ENCODE results near the gene AOPEP. TPM values are rescaled to one million over a fixed set of nuclear protein-coding genes. Genes with fewer than 3 reads are reported as not detected.

The AOPEP gene
- total and polyA plus RNA-seq, 3 donors from 2014 or later, result 31.4 to 95.0 (median 80.4) TPM

DNA sequence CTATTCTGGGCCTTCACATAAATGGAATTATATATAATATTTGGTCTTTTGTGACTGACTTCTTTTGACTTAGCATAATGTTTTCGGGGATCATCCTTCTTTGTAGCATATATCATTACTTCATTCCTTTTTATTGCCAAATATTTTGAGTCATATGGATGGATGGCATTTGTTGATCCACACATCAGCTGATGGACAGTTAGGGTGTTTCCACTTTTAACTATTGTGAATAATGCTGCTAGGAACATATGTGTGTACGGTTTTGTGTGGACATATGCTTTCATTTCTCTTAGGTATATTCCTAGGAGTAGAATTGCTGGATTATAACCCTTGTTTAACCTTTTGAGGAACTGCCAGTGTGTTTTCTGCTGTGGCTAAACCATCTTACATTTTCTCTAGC, 341.4 kb downstream of the AOPEP start:
- TF ChIP-seq POLR2A (IDR thresholded peaks at IDR 0.05), result no peak
- TF ChIP-seq, protein P1, sequence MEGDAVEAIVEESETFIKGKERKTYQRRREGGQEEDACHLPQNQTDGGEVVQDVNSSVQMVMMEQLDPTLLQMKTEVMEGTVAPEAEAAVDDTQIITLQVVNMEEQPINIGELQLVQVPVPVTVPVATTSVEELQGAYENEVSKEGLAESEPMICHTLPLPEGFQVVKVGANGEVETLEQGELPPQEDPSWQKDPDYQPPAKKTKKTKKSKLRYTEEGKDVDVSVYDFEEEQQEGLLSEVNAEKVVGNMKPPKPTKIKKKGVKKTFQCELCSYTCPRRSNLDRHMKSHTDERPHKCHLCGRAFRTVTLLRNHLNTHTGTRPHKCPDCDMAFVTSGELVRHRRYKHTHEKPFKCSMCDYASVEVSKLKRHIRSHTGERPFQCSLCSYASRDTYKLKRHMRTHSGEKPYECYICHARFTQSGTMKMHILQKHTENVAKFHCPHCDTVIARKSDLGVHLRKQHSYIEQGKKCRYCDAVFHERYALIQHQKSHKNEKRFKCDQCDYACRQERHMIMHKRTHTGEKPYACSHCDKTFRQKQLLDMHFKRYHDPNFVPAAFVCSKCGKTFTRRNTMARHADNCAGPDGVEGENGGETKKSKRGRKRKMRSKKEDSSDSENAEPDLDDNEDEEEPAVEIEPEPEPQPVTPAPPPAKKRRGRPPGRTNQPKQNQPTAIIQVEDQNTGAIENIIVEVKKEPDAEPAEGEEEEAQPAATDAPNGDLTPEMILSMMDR (IDR thresholded peaks at IDR 0.05), result no peak
- no peaks in the 10 kb centered on the region for H3K27me3 ChIP-seq
- WGBS, 2 donors, result 45 to 48% methylated on average over 2 of the region's 2 CpGs
- DNase-seq, result no peak
- H3K4me1 ChIP-seq, result peaks cover 1% of the 10 kb centered on the region
- H3K9me3 ChIP-seq, result no peaks in the 10 kb centered on the region
- H3K36me3 ChIP-seq (ENCODE audit: low read depth, missing control alignments), result no peaks in the 10 kb centered on the region
- intact Hi-C loops (cut with DNase I; ENCODE audit: low total_unique reads), result no loop called here
- H3K27ac ChIP-seq, result no peak overlapping the region
- H3K4me3 ChIP-seq, result no peak overlapping the region

DNA sequence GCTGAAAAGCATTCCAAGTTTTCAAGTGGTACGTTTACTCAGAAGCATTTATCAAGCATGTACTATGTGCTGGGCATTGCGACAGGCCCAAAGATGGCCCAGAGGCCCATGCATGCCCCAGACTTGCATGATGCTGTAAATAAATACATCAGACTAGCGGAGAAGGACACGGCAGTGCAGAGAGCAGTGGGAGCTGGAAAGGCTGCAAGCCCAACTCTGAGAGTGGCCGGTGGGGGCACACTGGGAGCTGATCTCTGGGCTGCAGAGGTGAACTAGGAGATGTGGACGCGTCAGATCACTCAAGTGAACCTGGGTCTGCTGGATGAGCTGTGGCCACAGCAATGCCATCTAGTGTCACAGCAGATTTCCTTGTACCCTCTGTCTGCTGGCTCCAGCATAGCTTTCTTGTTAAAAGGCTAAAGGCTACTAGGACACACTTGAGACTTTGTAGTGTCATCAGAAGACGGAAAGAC, 344.1 kb downstream of the AOPEP start:
- H3K4me1 ChIP-seq, result no peaks in the 10 kb centered on the region

DNA sequence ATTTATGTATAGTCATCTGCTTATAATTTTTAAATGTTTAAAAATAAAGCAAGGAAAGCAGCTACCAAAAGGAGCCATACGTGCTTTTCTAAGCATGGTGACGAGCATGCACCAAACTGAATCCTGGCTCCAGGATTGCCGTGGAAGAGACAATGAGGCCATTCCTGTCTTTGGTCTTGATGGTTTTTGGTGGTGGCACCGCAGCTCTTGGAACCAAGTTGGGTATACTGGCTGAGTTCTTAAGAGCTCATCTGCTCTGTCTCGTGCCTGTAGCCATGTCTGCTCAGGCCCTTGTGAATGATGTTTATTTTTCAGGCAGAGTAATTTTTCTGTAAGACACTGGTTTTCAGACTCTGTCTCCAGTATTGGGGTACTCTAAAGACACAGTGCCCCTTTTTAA, 345.0 kb downstream of the AOPEP start:
- peak; percentile 0 for DNase-seq
- H3K4me3 ChIP-seq, result no peak overlapping the region
- no peaks in the 10 kb centered on the region for H3K27me3 ChIP-seq
- H3K27ac ChIP-seq, result no peak overlapping the region
- WGBS, 2 donors, result 91 to 98% methylated on average over 5 of the region's 5 CpGs
- no peaks in the 10 kb centered on the region for H3K36me3 ChIP-seq (ENCODE audit: low read depth, missing control alignments)
- intact Hi-C loops (cut with DNase I; ENCODE audit: low total_unique reads), result no loop called here
- TF ChIP-seq POLR2A (IDR thresholded peaks at IDR 0.05), result no peak
- TF ChIP-seq, protein P1 (IDR thresholded peaks at IDR 0.05), result no peak
- H3K9me3 ChIP-seq, result no peaks in the 10 kb centered on the region
- H3K4me1 ChIP-seq, result peaks cover 2% of the 10 kb centered on the region

More for the DNA sequence above, 344.1 kb downstream of the AOPEP start:
- Histone ChIP-seq H3K9me3 (no peaks in the 10 kb centered on the region), H3K27ac (no peak overlapping the region), H3K27me3 (no peaks in the 10 kb centered on the region), H3K4me3 (no peak overlapping the region), H3K36me3 (ENCODE audit: low read depth, missing control alignments) (no peaks in the 10 kb centered on the region)
- WGBS, 2 donors, result 72% methylated on average over 8 of the region's 8 CpGs
- peak; percentile 13 for DNase-seq
- TF ChIP-seq, protein P1 (IDR thresholded peaks at IDR 0.05), result no peak
- TF ChIP-seq POLR2A (IDR thresholded peaks at IDR 0.05), result no peak
- intact Hi-C loops (cut with DNase I; ENCODE audit: low total_unique reads), result no loop called here

DNA sequence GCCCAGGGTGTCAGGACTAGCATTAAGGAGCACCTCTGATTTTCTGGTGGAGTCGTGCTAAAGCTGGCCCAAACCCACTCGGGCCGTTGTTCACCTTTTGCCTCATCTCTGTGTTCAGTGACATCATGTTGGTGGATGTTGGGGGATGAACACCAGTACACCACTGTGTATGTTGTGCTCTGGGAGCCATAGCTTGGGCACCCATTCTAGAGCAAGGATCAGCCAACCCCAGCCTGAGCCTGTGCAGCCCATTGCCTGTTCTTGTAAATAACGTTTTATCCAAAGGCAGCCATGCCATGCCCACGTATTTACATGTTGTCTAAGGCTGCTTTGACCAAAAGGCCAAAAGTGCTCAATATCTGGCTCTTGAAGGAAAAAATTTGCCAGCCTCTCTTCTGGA, 345.4 kb downstream of the AOPEP start:
- intact Hi-C loops (cut with DNase I; ENCODE audit: low total_unique reads), result no loop called here
- H3K36me3 ChIP-seq (ENCODE audit: low read depth, missing control alignments), result no peaks in the 10 kb centered on the region

More for the DNA sequence above, 345.4 kb downstream of the AOPEP start:
- Histone ChIP-seq H3K4me3 (no peak overlapping the region), H3K27ac (no peak overlapping the region), H3K4me1 (peaks cover 6% of the 10 kb centered on the region), H3K9me3 (no peaks in the 10 kb centered on the region), H3K27me3 (no peaks in the 10 kb centered on the region)
- 88 to 90% methylated on average over 5 of the region's 5 CpGs for WGBS, 2 donors
- DNase-seq, result peak; percentile 7
- TF ChIP-seq, protein P1 (IDR thresholded peaks at IDR 0.05), result no peak
- no peak for TF ChIP-seq POLR2A (IDR thresholded peaks at IDR 0.05)

Data from testis (tissue), 3 donors.